Ovary (tissue), 3 donors: ENCODE results near the gene RNF8.
"Not testable (repeated sequence)": the region's sequence is repeated elsewhere in the genome, so short reads cannot be mapped to it uniquely, and the experiment has no call there.

ENCODE experiments used
- CTCF ChIP-seq, 3 donors: fragments of 450-650 bp in 2 of 3; fragments of 200-600 bp in 1 of 3; IDR thresholded peaks; one replicate each; pipeline versions ENCODE4 v1.5.1 to v1.8.0; 2016 to 2022; ENCODE audit warnings: antibody characterized with exemption in 3 of 3, mild to moderate bottlenecking in 1 of 3
- EP300 ChIP-seq: sonication (generic); formaldehyde crosslinking; IDR thresholded peaks from one replicate; pipeline ENCODE4 v1.6.1; 2017; ENCODE audit warnings: antibody characterized with exemption
- donor health status: DM: no; HTN: no; CAD: no.

GRCh38 chr6:37338317-37338716 lies 15.5 kb upstream of the RNF8 start:
- TF ChIP-seq EP300; CTCF (IDR thresholded peaks at IDR 0.05): not testable (repeated sequence)
